NCI-H1694 (cell line): Measurements from ENCODE around the gene RGS16.
A peak's percentile ranks its signal among the peaks of the same experiment; 100 is the strongest.
"Not testable (repeated sequence)": the region's sequence is repeated elsewhere in the genome, so short reads cannot be mapped to it uniquely, and the experiment has no call there.

Source experiments
- DNase-seq: peaks from one replicate; lab custom pipeline; 2025; lab: John Stamatoyannopoulos, UW

Gene RGS16

GRCh38 chr1:182604175-182605164 lies at the start of gene RGS16:
Gene RGS16, minus strand, starts transcription at chr1:182604389. Its CDS starts 130 bp downstream, at chr1:182604259.
- DNase-seq: peak; percentile 96

- DNase-seq: no peak
These were observed 49.8 kb upstream of the RGS16 start for GRCh38 chr1:182653986-182654385.

GRCh38 chr1:182652933-182653332 lies 48.7 kb upstream of the RGS16 start:
- DNase-seq: no peak

- no peak for DNase-seq
These were observed 47.1 kb upstream of the RGS16 start for GRCh38 chr1:182651339-182651724.

- no peak for DNase-seq
These were observed 46.6 kb upstream of the RGS16 start for GRCh38 chr1:182650678-182651338.

- no peak for DNase-seq
These were observed 44.9 kb upstream of the RGS16 start for GRCh38 chr1:182649041-182649440.

- no peak for DNase-seq
These were observed 42.5 kb upstream of the RGS16 start for GRCh38 chr1:182646739-182647138.

GRCh38 chr1:182644886-182645285 lies 40.7 kb upstream of the RGS16 start:
- no peak for DNase-seq

GRCh38 chr1:182643699-182644098 lies 39.5 kb upstream of the RGS16 start:
- DNase-seq: no peak

GRCh38 chr1:182642461-182642860 lies 38.3 kb upstream of the RGS16 start:
- no peak for DNase-seq

GRCh38 chr1:182641561-182641960 lies 37.4 kb upstream of the RGS16 start:
- no peak for DNase-seq

- no peak for DNase-seq
These were observed 35.1 kb upstream of the RGS16 start for GRCh38 chr1:182639330-182639729.

GRCh38 chr1:182637769-182638168 lies 33.6 kb upstream of the RGS16 start:
- no peak for DNase-seq

- no peak for DNase-seq
These were observed 31.7 kb upstream of the RGS16 start for GRCh38 chr1:182635871-182636270.

- peak; percentile 37 for DNase-seq
These were observed 30.3 kb upstream of the RGS16 start for GRCh38 chr1:182634306-182635072.

GRCh38 chr1:182633657-182634281 lies 29.6 kb upstream of the RGS16 start:
- peak; percentile 98 for DNase-seq

- no peak for DNase-seq
These were observed 28.8 kb upstream of the RGS16 start for GRCh38 chr1:182633031-182633430.

- DNase-seq: not testable (repeated sequence)
These were observed 28.3 kb upstream of the RGS16 start for GRCh38 chr1:182632441-182632857.

GRCh38 chr1:182631954-182632353 lies 27.8 kb upstream of the RGS16 start:
- no peak for DNase-seq

- no peak for DNase-seq
These were observed 27.0 kb upstream of the RGS16 start for GRCh38 chr1:182631053-182631677.

- DNase-seq: no peak
These were observed 26.4 kb upstream of the RGS16 start for GRCh38 chr1:182630586-182630985.
